GM12878 (cell line): ENCODE results near the gene RASA1. TPM values are rescaled to one million over a fixed set of nuclear protein-coding genes. Genes with fewer than 3 reads are reported as not detected.

Experiments
- ATF7 ChIP-seq: fragments of 450-650 bp; IDR thresholded peaks from 2 replicates; pipeline ENCODE4 v1.6.1; 2016; ENCODE audit warnings: low read depth, mild to moderate bottlenecking
- BHLHE40 ChIP-seq, 2 experiments: fragments of 450-650 bp in 1 of 2; IDR thresholded peaks; 2 replicates each; pipeline ENCODE4 v1.6.1; 2011 to 2017; ENCODE audit warnings: low read depth in 2 of 2, borderline replicate concordance in 1 of 2, improper control_type of control experiment in 1 of 2, low read length in 1 of 2, mild to moderate bottlenecking in 1 of 2
- CBX5 ChIP-seq: sonication (generic); IDR thresholded peaks from 2 replicates; pipeline ENCODE4 v1.6.1; 2016; ENCODE audit warnings: low read depth, moderate library complexity, mild to moderate bottlenecking, inconsistent platforms
- CHD1 ChIP-seq: IDR thresholded peaks from 2 replicates; pipeline ENCODE4 v1.6.1; 2012; ENCODE audit warnings: low read depth, low read length, improper control_type of control experiment
- CHD4 ChIP-seq: fragments of 200-600 bp; sonication (generic); IDR thresholded peaks from 2 replicates; pipeline ENCODE4 v1.6.1; 2016; ENCODE audit warnings: mild to moderate bottlenecking
- EP300 ChIP-seq, 2 experiments: fragments of 150-350 bp in 1 of 2; IDR thresholded peaks; 2 replicates each; pipeline ENCODE4 v1.6.1; 2011 to 2012; ENCODE audit warnings: low read depth in 2 of 2, low read length in 2 of 2, borderline replicate concordance in 1 of 2, improper control_type of control experiment in 1 of 2, inconsistent platforms in 1 of 2; ENCODE audit not compliant: control insufficient read depth in 1 of 2
- ESRRA ChIP-seq: IDR thresholded peaks from 2 replicates; pipeline ENCODE4 v1.6.1; 2012; ENCODE audit warnings: mild to moderate bottlenecking, low read length, improper control_type of control experiment
- ETV6 ChIP-seq, 2 experiments: fragments of 450-650 bp in 1 of 2; IDR thresholded peaks in 1 of 2; conservative IDR thresholded peaks in 1 of 2; 2 replicates each; pipeline ENCODE4 v1.6.1; 2014; ENCODE audit warnings: antibody characterized with exemption in 1 of 2, borderline replicate concordance in 1 of 2, low read depth in 1 of 2, mild to moderate bottlenecking in 1 of 2, moderate library complexity in 1 of 2
- GABPA ChIP-seq: IDR thresholded peaks from 2 replicates; pipeline ENCODE4 v1.6.1; 2014; ENCODE audit warnings: antibody characterized with exemption, low read depth, mild to moderate bottlenecking, inconsistent platforms
- HDAC2 ChIP-seq: fragments of 200-600 bp; sonication (generic); IDR thresholded peaks from 2 replicates; pipeline ENCODE4 v1.6.1; 2017
- HDAC6 ChIP-seq: fragments of 200-600 bp; sonication (generic); IDR thresholded peaks from one replicate; pipeline ENCODE4 v1.8.0; 2017; ENCODE audit warnings: antibody characterized with exemption; ENCODE audit not compliant: unreplicated experiment
- HSF1 ChIP-seq: fragments of 150-350 bp; IDR thresholded peaks from 2 replicates; pipeline ENCODE4 v1.6.1; 2014; ENCODE audit warnings: mild to moderate bottlenecking, low read depth, low read length
- KAT2A ChIP-seq: conservative IDR thresholded peaks from 2 replicates; pipeline ENCODE4 v1.6.1; 2011; ENCODE audit warnings: low read depth, low read length; ENCODE audit not compliant: control insufficient read depth
- KLF5 ChIP-seq: fragments of 450-650 bp; IDR thresholded peaks from 2 replicates; pipeline ENCODE4 v1.6.1; 2014; ENCODE audit warnings: mild to moderate bottlenecking; ENCODE audit not compliant: partially characterized antibody
- MEF2B ChIP-seq: fragments of 450-650 bp; IDR thresholded peaks from 2 replicates; pipeline ENCODE4 v1.6.1; 2018; ENCODE audit warnings: mild to moderate bottlenecking, moderate library complexity; ENCODE audit not compliant: partially characterized antibody, poor library complexity, severe bottlenecking
- MTA3 ChIP-seq: IDR thresholded peaks from 2 replicates; pipeline ENCODE4 v1.6.1; 2012; ENCODE audit warnings: low read length, inconsistent platforms, borderline replicate concordance
- NFIC ChIP-seq: IDR thresholded peaks from 2 replicates; pipeline ENCODE4 v1.6.1; 2012; ENCODE audit warnings: low read depth, mild to moderate bottlenecking, inconsistent platforms, low read length, moderate library complexity
- NR2C1 ChIP-seq: fragments of 450-650 bp; IDR thresholded peaks from 2 replicates; pipeline ENCODE4 v1.6.1; 2017; ENCODE audit warnings: antibody characterized with exemption, mild to moderate bottlenecking, moderate library complexity
- NR2F1 ChIP-seq: fragments of 450-650 bp; conservative IDR thresholded peaks from 2 replicates; pipeline ENCODE4 v1.6.1; 2017; ENCODE audit warnings: mild to moderate bottlenecking
- PAX5 ChIP-seq: IDR thresholded peaks from 2 replicates; pipeline ENCODE4 v1.6.1; 2011; ENCODE audit warnings: low read depth, low read length, borderline replicate concordance
- PAX8 ChIP-seq: fragments of 450-650 bp; IDR thresholded peaks from 2 replicates; pipeline ENCODE4 v1.6.1; 2017; ENCODE audit warnings: mild to moderate bottlenecking, moderate library complexity
- POLR2A ChIP-seq: IDR thresholded peaks from 2 replicates; pipeline ENCODE4 v1.6.1; 2011; ENCODE audit warnings: low read depth, mild to moderate bottlenecking, low read length
- POLR2AphosphoS5 ChIP-seq: IDR thresholded peaks from 2 replicates; pipeline ENCODE4 v1.6.1; 2011; ENCODE audit warnings: mild to moderate bottlenecking, low read length, inconsistent platforms
- RB1 ChIP-seq: fragments of 450-650 bp; formaldehyde crosslinking; IDR thresholded peaks from 2 replicates; pipeline ENCODE4 v1.6.1; 2017; ENCODE audit warnings: mild to moderate bottlenecking, borderline replicate concordance
- SIN3A ChIP-seq: IDR thresholded peaks from 2 replicates; pipeline ENCODE4 v1.6.1; 2012; ENCODE audit warnings: low read depth, low read length, improper control_type of control experiment
- SIX5 ChIP-seq: IDR thresholded peaks from 2 replicates; pipeline ENCODE4 v1.6.1; 2011; ENCODE audit warnings: mild to moderate bottlenecking, low read depth, low read length, moderate library complexity; ENCODE audit not compliant: severe bottlenecking
- SPI1 ChIP-seq: IDR thresholded peaks from 2 replicates; pipeline ENCODE4 v1.6.1; 2011; ENCODE audit warnings: low read depth, mild to moderate bottlenecking, low read length, moderate library complexity, borderline replicate concordance; ENCODE audit not compliant: insufficient read depth
- STAT1 ChIP-seq: fragments of 450-650 bp; conservative IDR thresholded peaks from 2 replicates; pipeline ENCODE4 v1.6.1; 2014; ENCODE audit warnings: antibody characterized with exemption, mild to moderate bottlenecking
- TCF3 ChIP-seq: IDR thresholded peaks from 2 replicates; pipeline ENCODE4 v1.6.1; 2012; ENCODE audit warnings: low read depth, mild to moderate bottlenecking, low read length, borderline replicate concordance; ENCODE audit not compliant: insufficient read depth
- ZNF622 ChIP-seq: fragments of 450-650 bp; IDR thresholded peaks from 2 replicates; pipeline ENCODE4 v1.6.1; 2017; ENCODE audit warnings: mild to moderate bottlenecking, inconsistent platforms
- polyA plus RNA-seq, 11 experiments: library from polyadenylated mRNA; depleted of rRNA in 4 of 11; unstranded in 6 of 11; stranded (reverse) in 5 of 11; fragments of >200 nt; fragmentation: Nextera tagmentation in 4 of 11; fragmentation: Illumina TruSeq in 1 of 11; extraction: Ambion mirVana in 4 of 11; extraction: Trizol in 1 of 11; gene quantifications; 1 replicate in 1 of 11; 2 replicates in 10 of 11; pipeline versions ENCODE4 v1.2.1 to v1.2.3, GENCODE V29; 2011 to 2016; ENCODE audit warnings: inconsistent platforms in 2 of 11, missing spikeins in 2 of 11, low read depth in 1 of 11
- total RNA-seq, 4 experiments: library from RNA; depleted of rRNA in 3 of 4; stranded (reverse); fragments of >200 nt in 3 of 4; fragmentation: Illumina TruSeq in 1 of 4; extraction: Trizol in 1 of 4; gene quantifications; 2 replicates each; pipeline versions ENCODE4 v1.2.1 to v1.2.3, GENCODE V29; 2013 to 2021
- TF ChIP-seq, protein P1 (sequence below): IDR thresholded peaks from 2 replicates; pipeline ENCODE4 v1.6.1; 2012; ENCODE audit warnings: low read depth, low read length, improper control_type of control experiment

Gene RASA1
- total and polyA plus RNA-seq, 10 of the 15 experiments (the other 5 are each of a cell fraction or from before 2014, with no cell fraction given) = 7.8 to 72.3 (median 21.8) TPM

- TF ChIP-seq HDAC6 (no peak), TCF3 (peak; percentile 59; the same call in 1 of the 2 replicates), KLF5 (no peak), STAT1 (no peak), NR2F1 (no peak), HSF1 (no peak), SPI1 (no peak), RB1 (no peak), MTA3 (0 out of 2 replicates have a peak, but pooled peaks have one; percentile 51), ESRRA (no peak), ZNF622 (no peak), CHD4 (no peak), GABPA (no peak), SIN3A (no peak), MEF2B (peak; percentile 76), NR2C1 (no peak), POLR2AphosphoS5 (no peak), POLR2A (no peak), KAT2A (no peak), NFIC (peak; percentile 83), HDAC2 (no peak; the same call in 1 of the 2 replicates), SIX5 (no peak), CBX5 (peak; percentile 94; the same call in 1 of the 2 replicates), ETV6 (conservative IDR thresholded peaks at IDR 0.05 in 1 of 2, IDR thresholded peaks at IDR 0.05 in 1 of 2; ENCODE audit: borderline replicate concordance in 1 of 2, low read depth in 1 of 2) (no peak), CHD1 (no peak), PAX5 (0 out of 2 replicates have a peak, but pooled peaks have one; percentile 11), PAX8 (no peak), ATF7 (0 out of 2 replicates have a peak, but pooled peaks have one; percentile 23), EP300 (IDR thresholded peaks at IDR 0.05; ENCODE audit: borderline replicate concordance in 1 of 2, control insufficient read depth in 1 of 2, low read depth in 2 of 2, low read length in 2 of 2) (peak in 1 of 2 experiments; percentile 65; a peak in 1 of 4 replicates), BHLHE40 (IDR thresholded peaks at IDR 0.05; ENCODE audit: borderline replicate concordance in 1 of 2, low read depth in 2 of 2, low read length in 1 of 2) (no peak; a peak in 1 of 4 replicates)
- TF ChIP-seq, protein P1, sequence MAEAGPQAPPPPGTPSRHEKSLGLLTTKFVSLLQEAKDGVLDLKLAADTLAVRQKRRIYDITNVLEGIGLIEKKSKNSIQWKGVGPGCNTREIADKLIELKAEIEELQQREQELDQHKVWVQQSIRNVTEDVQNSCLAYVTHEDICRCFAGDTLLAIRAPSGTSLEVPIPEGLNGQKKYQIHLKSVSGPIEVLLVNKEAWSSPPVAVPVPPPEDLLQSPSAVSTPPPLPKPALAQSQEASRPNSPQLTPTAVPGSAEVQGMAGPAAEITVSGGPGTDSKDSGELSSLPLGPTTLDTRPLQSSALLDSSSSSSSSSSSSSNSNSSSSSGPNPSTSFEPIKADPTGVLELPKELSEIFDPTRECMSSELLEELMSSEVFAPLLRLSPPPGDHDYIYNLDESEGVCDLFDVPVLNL = no peak
Observed at GRCh38 chr5:87231037-87231808, 36.5 kb upstream of the RASA1 start (continued).
